PC-3 (cell line): ENCODE results near the gene PZP. TPM values are rescaled to one million over a fixed set of nuclear protein-coding genes. Genes with fewer than 3 reads are reported as not detected.
"Not testable (repeated sequence)": the region's sequence is repeated elsewhere in the genome, so short reads cannot be mapped to it uniquely, and the experiment has no call there.

Experiments used
- ATAC-seq: fragments of 200-7000 bp; cut with Tn5 transposase; 2 replicates; pipeline ENCODE4 v1.9.1; 2020; ENCODE audit warnings: mild to moderate bottlenecking, moderate library complexity
- BruUV-seq: library from RNA; stranded (reverse); fragments of 400-500 nt; replicated peaks from 2 replicates; lab custom pipeline; 2021; lab: Mats Ljungman, UMichigan
- CTCF ChIA-PET: fragments of 300-600 bp; sonication (Branson Sonifier 250); formaldehyde crosslinking; loops from one replicate; lab custom pipeline; 2022; ENCODE audit warnings: antibody characterized with exemption; lab: Charles Lee
- POLR2A ChIA-PET: fragments of 300-600 bp; sonication (Branson Sonifier 250); formaldehyde crosslinking; loops from one replicate; lab custom pipeline; 2022; ENCODE audit warnings: antibody characterized with exemption; ENCODE audit not compliant: unreplicated experiment; lab: Charles Lee
- DNase-seq: peaks from one replicate; pipeline ENCODE4 v3.0.0-alpha.2; 2015
- H2AFZ ChIP-seq: fragments of 300-600 bp; sonication (generic); 2 replicates; pipeline ENCODE4 v1.6.0; 2016; ENCODE audit warnings: antibody characterized with exemption, low read length
- H3F3A ChIP-seq: fragments of 300-600 bp; sonication (generic); one replicate; pipeline ENCODE4 v1.6.0; 2017; ENCODE audit warnings: antibody characterized with exemption, low read length, control low read depth, mild to moderate bottlenecking; ENCODE audit not compliant: unreplicated experiment
- H3K27ac ChIP-seq: fragments of 300-600 bp; sonication (generic); 2 replicates; pipeline ENCODE4 v1.5.1; 2016; ENCODE audit warnings: mild to moderate bottlenecking, low read length
- H3K27me3 ChIP-seq: fragments of 300-600 bp; sonication (generic); 2 replicates; pipeline ENCODE4 v1.6.1; 2016; ENCODE audit warnings: low read length, mixed read lengths
- H3K36me3 ChIP-seq: fragments of 300-600 bp; sonication (generic); 2 replicates; pipeline ENCODE4 v1.6.1; 2016; ENCODE audit warnings: low read depth, mixed run types, low read length, mixed read lengths
- H3K4me1 ChIP-seq: fragments of 300-600 bp; sonication (generic); 2 replicates; pipeline ENCODE4 v1.5.1; 2016; ENCODE audit warnings: low read length; ENCODE audit not compliant: insufficient read depth
- H3K4me2 ChIP-seq: fragments of 300-600 bp; sonication (generic); 2 replicates; pipeline ENCODE4 v1.6.0; 2016; ENCODE audit warnings: low read length
- H3K4me3 ChIP-seq: fragments of 300-600 bp; sonication (generic); 2 replicates; pipeline ENCODE4 v1.5.1; 2016; ENCODE audit warnings: mild to moderate bottlenecking, low read length, mixed read lengths
- H3K79me2 ChIP-seq: fragments of 300-600 bp; sonication (generic); 2 replicates; pipeline ENCODE4 v1.6.1; 2017; ENCODE audit warnings: low read length, mixed read lengths
- H3K9ac ChIP-seq: fragments of 300-600 bp; sonication (generic); 2 replicates; pipeline ENCODE4 v1.6.0; 2016; ENCODE audit warnings: mild to moderate bottlenecking, low read length
- H3K9me2 ChIP-seq: fragments of 300-600 bp; sonication (generic); replicated peaks from 2 replicates; pipeline ENCODE4 v1.6.1; 2016; ENCODE audit warnings: mixed run types, low read length, mixed read lengths
- H3K9me3 ChIP-seq: fragments of 300-600 bp; sonication (generic); 2 replicates; pipeline ENCODE4 v1.6.1; 2016; ENCODE audit warnings: low read length, mixed read lengths
- H4K20me1 ChIP-seq: fragments of 300-600 bp; sonication (generic); 2 replicates; pipeline ENCODE4 v1.6.1; 2016; ENCODE audit warnings: low read length, mixed read lengths
- EZH2 ChIP-seq: fragments of 300-600 bp; sonication (generic); IDR thresholded peaks from one replicate; pipeline ENCODE4 v1.6.1; 2017; ENCODE audit warnings: antibody characterized with exemption, mild to moderate bottlenecking, low read length; ENCODE audit not compliant: unreplicated experiment
- EZH2phosphoT487 ChIP-seq: fragments of 300-600 bp; sonication (generic); IDR thresholded peaks from 2 replicates; pipeline ENCODE4 v1.6.1; 2018; ENCODE audit warnings: mild to moderate bottlenecking, antibody characterized with exemption, low read length, borderline replicate concordance
- intact Hi-C: fragments of 100-400 bp; cut with micrococcal nuclease; formaldehyde crosslinking; loops from 2 replicates; pipeline ENCODE4 v1.9.0; 2023
- total RNA-seq: library from RNA; depleted of rRNA; stranded (reverse); fragments of >200 nt; gene quantifications from 2 replicates; pipeline ENCODE4 v1.2.3, GENCODE V29; 2014
- TF ChIP-seq, protein P1 (sequence below): fragments of 300-600 bp; sonication (generic); conservative IDR thresholded peaks from 2 replicates; pipeline ENCODE4 v1.5.1; 2017; ENCODE audit warnings: antibody characterized with exemption, low read depth, mild to moderate bottlenecking, low read length

PZP gene
- total RNA-seq, 1 experiment from 2014 or later, result not detected

DNA sequence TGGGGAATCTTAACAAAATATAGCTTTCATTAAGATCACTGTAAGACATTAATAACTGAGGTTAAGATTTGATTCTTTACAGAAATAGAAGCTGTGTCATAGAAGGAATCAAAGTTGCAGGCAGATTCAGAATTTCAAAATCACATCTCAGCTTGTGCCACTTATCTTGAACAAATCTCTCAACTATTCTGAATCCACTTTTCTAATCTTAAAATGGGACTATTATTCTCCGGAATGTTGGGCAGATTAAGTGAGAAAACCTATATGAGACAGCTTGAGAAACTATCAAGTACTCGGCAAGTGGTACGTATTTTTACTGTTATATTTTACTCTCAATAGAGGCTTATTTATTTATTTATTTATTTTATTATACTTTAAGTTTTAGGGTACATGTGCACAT is 28.4 kb downstream of the PZP start:
- H3K79me2 ChIP-seq, result no peaks in the 10 kb centered on the region
- DNase-seq, result no peak
- no peaks in the 10 kb centered on the region for H3K36me3 ChIP-seq
- H3K4me2 ChIP-seq, result no peak overlapping the region
- no peaks in the 10 kb centered on the region for H4K20me1 ChIP-seq
- H3K27ac ChIP-seq, result no peak overlapping the region
- H3K9me2 ChIP-seq, result no peaks in the 10 kb centered on the region
- H3K27me3 ChIP-seq, result peaks cover 9% of the 10 kb centered on the region; the same call in 1 of the 2 replicates
- POLR2A ChIA-PET, result no interaction called here
- BruUV-seq, result no TSS peak
- H3K9me3 ChIP-seq, result no peaks in the 10 kb centered on the region
- intact Hi-C loops, result no loop called here
- H3K4me1 ChIP-seq, result no peaks in the 10 kb centered on the region
- no peaks in the 10 kb centered on the region for H3F3A ChIP-seq
- CTCF ChIA-PET, result no interaction called here
- no peak for ATAC-seq
- no peak overlapping the region for H3K4me3 ChIP-seq
- TF ChIP-seq, protein P1, sequence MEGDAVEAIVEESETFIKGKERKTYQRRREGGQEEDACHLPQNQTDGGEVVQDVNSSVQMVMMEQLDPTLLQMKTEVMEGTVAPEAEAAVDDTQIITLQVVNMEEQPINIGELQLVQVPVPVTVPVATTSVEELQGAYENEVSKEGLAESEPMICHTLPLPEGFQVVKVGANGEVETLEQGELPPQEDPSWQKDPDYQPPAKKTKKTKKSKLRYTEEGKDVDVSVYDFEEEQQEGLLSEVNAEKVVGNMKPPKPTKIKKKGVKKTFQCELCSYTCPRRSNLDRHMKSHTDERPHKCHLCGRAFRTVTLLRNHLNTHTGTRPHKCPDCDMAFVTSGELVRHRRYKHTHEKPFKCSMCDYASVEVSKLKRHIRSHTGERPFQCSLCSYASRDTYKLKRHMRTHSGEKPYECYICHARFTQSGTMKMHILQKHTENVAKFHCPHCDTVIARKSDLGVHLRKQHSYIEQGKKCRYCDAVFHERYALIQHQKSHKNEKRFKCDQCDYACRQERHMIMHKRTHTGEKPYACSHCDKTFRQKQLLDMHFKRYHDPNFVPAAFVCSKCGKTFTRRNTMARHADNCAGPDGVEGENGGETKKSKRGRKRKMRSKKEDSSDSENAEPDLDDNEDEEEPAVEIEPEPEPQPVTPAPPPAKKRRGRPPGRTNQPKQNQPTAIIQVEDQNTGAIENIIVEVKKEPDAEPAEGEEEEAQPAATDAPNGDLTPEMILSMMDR, result no peak
- TF ChIP-seq EZH2 (no peak), EZH2phosphoT487 (no peak)
- no peak overlapping the region for H2AFZ ChIP-seq
- H3K9ac ChIP-seq, result no peak overlapping the region

DNA sequence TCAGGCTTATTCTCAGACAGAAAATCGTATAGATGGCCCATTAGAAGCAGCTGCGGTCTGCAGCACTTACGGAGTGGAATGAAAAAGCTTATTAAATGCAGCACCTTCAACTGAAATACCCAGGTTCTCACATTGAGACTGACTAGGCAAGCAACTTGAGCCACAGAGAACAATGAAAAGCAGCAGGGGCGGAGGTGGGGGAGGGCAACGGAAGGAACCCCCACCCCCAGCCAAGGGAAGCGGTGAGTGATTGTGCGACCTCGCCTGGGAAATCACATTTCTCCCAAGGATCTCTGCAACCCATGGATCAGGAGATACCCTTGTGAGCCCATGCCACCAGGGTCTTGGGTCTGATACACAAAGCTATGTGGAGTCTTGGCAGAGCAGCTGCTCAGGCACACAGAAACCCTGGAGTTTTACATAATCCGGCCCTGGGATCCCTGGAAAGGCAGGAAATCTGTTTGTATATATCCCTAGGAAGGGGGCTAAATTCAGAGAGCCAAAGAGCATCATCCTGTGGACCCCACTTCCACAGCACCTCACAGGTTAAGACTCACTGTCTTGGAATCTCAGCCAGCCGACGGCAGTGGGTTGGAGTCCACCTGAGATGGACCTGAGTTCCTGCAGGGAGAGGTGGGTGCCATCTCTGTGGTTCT is 38.1 kb downstream of the PZP start:
- no peaks in the 10 kb centered on the region for H3F3A ChIP-seq
- BruUV-seq, result no TSS peak
- no peaks in the 10 kb centered on the region for H3K79me2 ChIP-seq
- H3K4me1 ChIP-seq, result no peaks in the 10 kb centered on the region
- no peaks in the 10 kb centered on the region for H4K20me1 ChIP-seq
- intact Hi-C loops, result no loop called here
- TF ChIP-seq EZH2phosphoT487, result no peak
- TF ChIP-seq, protein P1, result no peak
- no peak for TF ChIP-seq EZH2
- no peak overlapping the region for H3K27ac ChIP-seq
- POLR2A ChIA-PET, result no interaction called here
- H3K9ac ChIP-seq, result no peak overlapping the region
- H3K27me3 ChIP-seq, result peaks cover 19% of the 10 kb centered on the region
- H3K9me2 ChIP-seq, result no peaks in the 10 kb centered on the region
- DNase-seq (no peak), ATAC-seq (no peak)
- H3K36me3 ChIP-seq, result no peaks in the 10 kb centered on the region
- H3K4me3 ChIP-seq, result no peak overlapping the region
- H3K9me3 ChIP-seq, result no peaks in the 10 kb centered on the region
- H3K4me2 ChIP-seq, result no peak overlapping the region
- CTCF ChIA-PET, result no interaction called here
- no peak overlapping the region for H2AFZ ChIP-seq

DNA sequence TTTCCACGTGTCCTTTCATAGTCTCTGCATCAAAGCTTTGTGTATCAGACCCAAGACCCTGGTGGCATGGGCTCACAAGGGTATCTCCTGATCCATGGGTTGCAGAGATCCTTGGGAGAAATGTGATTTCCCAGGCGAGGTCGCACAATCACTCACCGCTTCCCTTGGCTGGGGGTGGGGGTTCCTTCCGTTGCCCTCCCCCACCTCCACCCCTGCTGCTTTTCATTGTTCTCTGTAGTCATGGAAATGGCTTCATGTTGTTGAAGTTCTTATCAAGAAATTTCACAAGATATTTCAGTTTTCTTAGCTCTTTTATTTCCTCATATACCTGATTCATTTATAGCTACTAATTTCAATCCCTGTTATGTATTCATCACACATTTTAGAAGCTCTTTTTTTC is 40.9 kb downstream of the PZP start:
- H3K4me2 ChIP-seq, BruUV-seq, CTCF ChIA-PET: not testable (repeated sequence)

More for the DNA sequence above, 40.9 kb downstream of the PZP start:
- H3K4me1 ChIP-seq, H3K9me3 ChIP-seq, H3K4me3 ChIP-seq, H2AFZ ChIP-seq, H3K79me2 ChIP-seq, H3K9me2 ChIP-seq, intact Hi-C loops, H3F3A ChIP-seq, DNase-seq, ATAC-seq, H3K36me3 ChIP-seq, H4K20me1 ChIP-seq, H3K9ac ChIP-seq, H3K27ac ChIP-seq, POLR2A ChIA-PET: not testable (repeated sequence)
- H3K27me3 ChIP-seq, result peaks cover 28% of the 10 kb centered on the region
